Measurements from ENCODE around the gene LSAMP.

The LSAMP gene

GRCh38 chr3:116166121-116166520, 279.2 kb downstream of the LSAMP start:
- DNase-seq (ENCODE audit: low read depth in 1 of 2, low spot score in 1 of 2) = no peak

DNA sequence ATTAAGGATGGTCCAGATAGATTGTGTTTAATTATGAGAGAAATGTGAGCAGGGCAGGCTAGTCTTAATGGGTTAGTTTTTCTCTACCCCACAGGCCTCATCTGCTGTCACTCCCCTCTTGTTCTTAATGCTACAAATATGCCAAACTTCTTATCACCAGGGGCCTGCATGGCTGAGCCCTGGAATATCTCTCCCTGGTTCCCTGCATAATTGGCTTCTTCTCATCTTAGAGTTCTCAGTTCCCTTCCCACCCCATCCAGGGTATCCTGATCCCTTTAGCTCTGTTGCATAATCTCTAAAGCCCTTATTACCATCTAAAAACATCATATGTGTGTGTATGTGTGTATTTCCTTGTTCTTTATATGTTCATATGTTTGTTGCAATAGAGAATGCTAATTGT, 279.6 kb downstream of the LSAMP start:
- no peak for DNase-seq (ENCODE audit: low read depth in 1 of 2, low spot score in 1 of 2)

- no peak for DNase-seq (ENCODE audit: low read depth in 1 of 2, low spot score in 1 of 2)
Observed at GRCh38 chr3:116165135-116165534, 280.2 kb downstream of the LSAMP start.

DNA sequence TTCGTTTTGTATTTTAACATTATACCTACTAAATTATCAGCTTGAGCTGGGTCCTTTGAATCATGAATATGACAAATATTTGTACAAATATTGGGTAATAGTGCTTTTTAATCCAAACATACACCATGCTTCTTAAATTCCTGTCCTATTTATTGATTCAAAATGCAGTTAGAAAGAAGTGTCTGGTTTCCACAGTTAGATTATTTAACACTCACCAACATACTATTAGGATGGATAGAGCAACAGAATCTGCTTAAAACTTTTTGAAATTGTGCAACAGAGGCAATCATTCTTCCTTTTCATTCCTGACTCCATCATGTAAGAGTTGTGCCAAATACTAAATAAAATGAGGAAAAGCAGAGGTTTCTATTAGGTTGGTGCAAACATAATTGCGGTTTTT, 281.2 kb downstream of the LSAMP start:
- no peak for DNase-seq (ENCODE audit: low read depth in 1 of 2, low spot score in 1 of 2)

DNA sequence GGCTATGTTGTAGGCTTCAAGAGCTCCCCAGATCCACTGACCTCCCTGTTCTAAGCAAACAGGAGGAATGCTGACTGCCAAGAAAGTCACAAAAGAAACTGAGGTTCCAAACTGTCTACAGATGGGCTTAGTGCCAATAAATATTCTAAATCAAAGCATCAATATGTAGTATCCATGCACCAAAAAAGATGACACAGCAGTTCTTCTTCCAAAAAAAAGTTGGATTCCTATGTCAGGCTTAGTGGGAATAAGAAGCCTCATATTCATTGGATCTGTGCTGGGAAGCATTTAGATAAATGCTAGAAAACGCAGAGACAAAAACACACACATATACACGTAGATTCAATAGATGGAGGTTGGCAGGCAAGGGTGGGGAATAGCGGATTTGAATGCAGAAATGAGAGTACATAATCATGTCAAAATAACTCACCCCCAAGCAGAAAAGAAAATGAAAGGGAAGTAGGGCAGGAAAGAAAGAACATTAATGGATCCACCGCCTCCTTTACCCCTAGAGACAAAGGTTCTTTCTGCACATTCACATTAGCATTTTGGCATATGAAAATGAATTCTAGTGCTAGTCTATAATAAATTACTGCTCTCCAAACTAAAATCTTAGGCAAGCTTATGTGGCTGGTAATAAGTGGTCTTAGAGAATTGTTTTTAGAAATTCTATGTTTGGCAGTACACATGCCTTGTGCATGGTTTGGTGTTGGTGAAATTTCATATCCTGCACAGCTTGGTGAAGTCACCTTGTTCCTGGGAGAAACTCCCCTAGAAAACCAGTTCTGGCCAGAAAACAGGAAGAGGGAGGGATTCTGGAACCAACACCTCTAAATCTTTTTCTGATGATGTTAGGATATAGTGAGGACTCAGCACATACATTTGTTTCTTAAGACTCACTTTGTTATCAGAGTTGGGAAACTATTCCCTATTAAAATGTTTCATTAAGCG, 283.4 kb downstream of the LSAMP start:
- no peak for DNase-seq (ENCODE audit: low read depth in 1 of 2, low spot score in 1 of 2)

DNA sequence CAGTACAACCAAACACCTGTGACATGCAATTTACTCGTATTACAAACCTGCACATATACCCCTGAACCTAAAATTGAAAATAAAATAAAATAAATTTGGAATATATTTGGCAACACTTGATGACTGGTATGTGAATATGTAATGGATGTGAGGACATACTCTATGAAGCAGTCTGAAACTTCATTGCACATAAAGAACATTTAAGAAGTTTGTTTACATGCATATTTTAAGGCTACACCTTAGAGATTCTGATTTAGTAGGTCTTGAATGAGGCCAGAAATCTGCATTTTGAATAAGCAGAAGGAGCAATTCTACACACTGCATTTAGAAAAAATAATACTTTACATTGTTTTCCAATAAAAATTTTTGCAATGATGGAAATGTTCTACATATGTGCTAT, 284.7 kb downstream of the LSAMP start:
- DNase-seq (ENCODE audit: low read depth in 1 of 2, low spot score in 1 of 2) = no peak

DNA sequence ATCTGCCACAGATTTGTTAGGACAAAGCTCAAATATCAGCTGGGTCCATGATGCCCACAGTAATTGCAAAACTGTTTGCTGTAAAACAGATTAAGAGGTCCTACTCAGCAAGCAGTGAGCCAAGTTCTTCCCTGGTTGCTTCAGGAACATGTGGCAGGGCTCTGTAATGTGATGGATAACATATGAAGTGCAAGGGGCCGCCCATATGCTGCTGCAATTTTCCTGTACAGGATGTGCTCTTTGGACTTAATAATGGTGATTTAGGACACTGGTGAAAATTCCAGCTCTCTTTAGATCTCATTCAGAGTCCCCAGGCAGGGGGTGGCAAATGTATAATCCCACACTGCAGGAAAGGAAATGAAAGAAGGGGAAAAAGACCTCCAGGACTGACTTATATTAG, 289.4 kb downstream of the LSAMP start:
- no peak for DNase-seq (ENCODE audit: low read depth in 1 of 2, low spot score in 1 of 2)

DNA sequence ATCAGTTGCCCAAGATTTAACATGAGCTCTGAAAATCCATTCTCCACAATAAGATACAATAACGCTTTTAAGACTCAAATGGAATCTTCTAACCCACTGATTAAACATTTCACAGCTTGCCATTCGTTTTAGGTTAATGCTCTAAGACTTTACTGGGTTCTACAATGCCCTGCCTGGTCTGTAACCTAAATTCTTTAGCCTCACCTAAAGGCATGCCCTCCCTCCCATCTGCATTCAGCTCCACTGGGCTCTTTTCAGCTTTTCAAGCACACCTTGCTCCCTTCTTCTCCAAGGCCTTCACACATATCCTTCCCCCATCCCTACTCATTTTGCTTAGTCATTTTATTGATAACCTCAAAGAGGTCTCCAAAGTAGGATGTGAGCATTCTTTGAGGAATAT, 290.9 kb downstream of the LSAMP start:
- no peak for DNase-seq (ENCODE audit: low read depth in 1 of 2, low spot score in 1 of 2)

GRCh38 chr3:116153174-116153573, 292.1 kb downstream of the LSAMP start:
- no peak for DNase-seq (ENCODE audit: low read depth in 1 of 2, low spot score in 1 of 2)

GRCh38 chr3:116150655-116151167, 294.6 kb downstream of the LSAMP start:
- DNase-seq (ENCODE audit: low read depth in 1 of 2, low spot score in 1 of 2) = no peak

DNA sequence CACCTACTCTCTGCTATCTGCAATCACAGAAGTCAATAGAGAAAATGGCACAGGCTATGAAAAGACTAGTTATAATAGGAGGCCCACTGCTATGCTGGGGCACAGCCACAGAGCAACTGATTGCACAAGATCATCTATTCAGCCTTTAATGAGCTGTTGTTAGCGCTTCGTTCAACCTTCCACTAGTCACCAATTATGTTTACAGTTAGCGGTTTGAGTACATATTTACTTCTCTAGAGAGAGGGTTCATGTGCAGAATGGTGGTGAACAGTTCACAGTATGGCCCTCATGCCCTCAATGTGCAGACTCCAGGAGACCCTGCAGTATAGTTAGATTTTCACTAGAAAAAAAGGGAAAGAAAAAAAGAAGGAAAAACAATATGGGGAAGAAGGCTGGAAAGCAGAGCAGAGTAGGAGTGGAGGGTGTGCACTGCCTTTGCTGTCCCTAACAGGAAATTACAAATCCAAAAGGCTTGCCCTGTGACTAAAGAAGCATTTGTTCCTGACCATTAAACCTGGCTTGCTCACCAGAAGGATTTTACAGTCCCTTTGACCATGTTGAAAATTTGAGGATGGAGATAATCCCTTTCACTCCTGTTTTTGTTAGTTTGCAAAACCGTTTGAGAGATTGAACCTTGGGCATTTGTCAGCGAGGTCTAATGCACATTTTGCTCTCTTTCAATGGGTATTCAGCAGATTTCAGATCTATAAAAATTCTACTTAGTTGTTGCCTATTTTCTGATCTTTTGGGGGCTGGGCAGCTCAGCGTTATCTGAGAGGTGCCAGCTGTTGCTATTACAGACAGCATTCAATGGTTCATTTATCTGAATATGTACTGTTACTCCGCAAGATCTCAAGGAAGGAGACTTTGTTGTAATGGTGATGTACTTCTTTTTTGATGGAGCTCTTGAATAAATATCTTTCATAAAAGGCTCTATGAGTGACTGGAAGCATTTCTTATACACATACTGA, 296.1 kb downstream of the LSAMP start:
- no peak for DNase-seq (ENCODE audit: low read depth in 1 of 2, low spot score in 1 of 2)

- DNase-seq (ENCODE audit: low read depth in 1 of 2, low spot score in 1 of 2) = no peak
Observed at GRCh38 chr3:116145613-116146012, 299.7 kb downstream of the LSAMP start.

GRCh38 chr3:116141724-116142123, 303.6 kb downstream of the LSAMP start:
- DNase-seq (ENCODE audit: low read depth in 1 of 2, low spot score in 1 of 2) = no peak

DNA sequence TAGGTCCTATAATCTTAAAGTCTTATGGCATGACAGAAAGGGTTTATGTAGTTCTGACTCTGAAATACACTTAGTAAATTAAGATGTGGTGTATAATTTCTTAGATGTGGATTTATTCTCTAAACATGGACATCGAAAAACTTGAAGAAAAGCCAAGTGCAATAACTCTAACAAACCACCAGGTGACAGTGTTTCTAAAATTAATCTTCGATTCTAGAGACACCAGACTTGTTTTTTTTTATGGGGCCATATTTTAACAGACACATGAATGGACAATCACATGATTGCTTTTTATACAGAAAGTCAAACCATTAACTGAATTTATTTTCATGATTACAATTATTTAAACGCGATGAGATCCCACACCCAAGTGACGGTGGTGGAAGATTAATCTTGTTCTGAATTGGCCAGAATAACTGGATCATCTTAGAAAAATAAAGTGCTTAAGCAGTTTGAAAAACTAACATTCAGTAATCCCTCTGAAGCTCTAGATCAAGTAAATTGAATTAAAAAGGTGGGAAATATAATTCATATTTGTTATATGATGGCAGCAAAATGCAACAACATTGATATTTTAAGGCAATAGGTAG, 305.1 kb downstream of the LSAMP start:
- DNase-seq (ENCODE audit: low read depth in 1 of 2, low spot score in 1 of 2) = no peak

GRCh38 chr3:116139641-116140040, 305.6 kb downstream of the LSAMP start:
- DNase-seq (ENCODE audit: low read depth in 1 of 2, low spot score in 1 of 2) = no peak

DNA sequence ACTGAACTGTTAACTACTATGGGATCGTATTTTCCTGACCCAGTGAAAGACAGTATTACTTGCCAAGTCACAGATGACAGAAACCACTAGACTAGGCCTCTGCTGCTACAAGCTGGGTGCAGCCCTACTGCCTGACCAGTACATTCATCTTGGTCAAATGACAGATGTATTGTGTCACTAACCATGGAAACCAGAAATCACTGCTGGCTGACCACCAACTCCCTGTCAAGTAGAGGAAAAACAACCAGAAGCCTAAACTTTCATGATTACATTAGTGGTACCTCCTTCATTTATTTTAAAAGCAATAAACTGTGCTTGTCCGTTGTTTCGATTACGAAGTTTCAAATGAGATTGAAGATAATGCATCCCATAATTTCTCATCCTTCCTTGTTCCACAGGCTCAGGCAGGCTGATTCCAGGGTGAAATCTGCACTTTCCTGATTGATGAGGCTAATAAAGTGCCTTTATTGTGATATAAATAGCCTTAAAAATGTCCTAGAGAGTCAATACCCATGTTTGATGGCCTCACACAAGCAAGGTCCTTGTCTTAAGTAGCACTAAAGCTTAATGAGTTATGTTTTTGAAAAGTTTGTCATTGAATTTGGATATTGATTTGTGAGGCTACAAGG, 309.7 kb downstream of the LSAMP start:
- DNase-seq (ENCODE audit: low read depth in 1 of 2, low spot score in 1 of 2) = no peak

- no peak for DNase-seq (ENCODE audit: low read depth in 1 of 2, low spot score in 1 of 2)
Observed at GRCh38 chr3:116129187-116129946, 315.9 kb downstream of the LSAMP start.

- DNase-seq (ENCODE audit: low read depth in 1 of 2, low spot score in 1 of 2) = no peak
Observed at GRCh38 chr3:116127464-116127863, 317.8 kb downstream of the LSAMP start.

DNA sequence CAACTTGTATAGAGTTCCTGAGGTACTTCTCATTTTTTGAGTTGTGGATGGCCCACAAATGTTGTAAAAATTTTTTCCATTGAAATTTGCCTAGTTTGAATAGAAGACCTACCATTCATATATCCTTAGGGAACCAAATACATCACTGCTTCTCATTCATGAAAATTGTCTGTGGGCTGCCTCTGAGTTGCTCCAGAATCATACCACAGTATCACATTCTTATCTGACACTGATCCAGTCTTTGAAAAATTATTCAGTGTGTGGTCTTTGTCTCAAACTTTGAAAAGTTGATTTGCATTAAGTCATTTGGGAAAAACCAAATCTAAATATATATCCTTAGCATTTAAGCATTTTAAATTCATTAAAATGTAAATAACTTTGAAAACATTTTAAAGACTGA, 321.1 kb downstream of the LSAMP start:
- DNase-seq (ENCODE audit: low read depth in 1 of 2, low spot score in 1 of 2) = no peak

Data from activated T-helper 1 cell treated with anti-CD3 and anti-CD28 coated beads, Interleukin-2, amount 50 U/mL, for 16 hours (primary cell).